ENCODE measurements around the gene LAYN.

The LAYN gene

GRCh38 chr11:111592491-111592890 lies 52.0 kb downstream of the LAYN start:
- no peak for DNase-seq

DNA sequence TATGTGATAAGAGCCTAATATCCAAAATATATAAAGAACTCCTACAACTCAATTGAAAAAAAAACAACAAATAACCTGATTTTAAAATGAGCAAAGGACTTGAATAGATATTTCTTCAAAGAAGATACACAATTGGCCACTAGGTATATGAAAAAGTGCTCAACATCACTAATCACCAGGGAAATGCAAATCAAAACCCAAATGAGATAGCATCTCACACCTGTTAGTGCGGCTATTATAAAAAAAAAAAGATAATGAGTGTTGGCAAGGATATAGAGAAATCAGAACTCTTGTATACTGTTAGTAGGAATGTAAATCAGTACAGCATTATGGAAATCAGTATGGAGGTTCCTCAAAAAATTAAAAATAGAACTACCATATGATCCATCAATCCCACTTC lies 55.8 kb downstream of the LAYN start:
- DNase-seq: no peak

DNA sequence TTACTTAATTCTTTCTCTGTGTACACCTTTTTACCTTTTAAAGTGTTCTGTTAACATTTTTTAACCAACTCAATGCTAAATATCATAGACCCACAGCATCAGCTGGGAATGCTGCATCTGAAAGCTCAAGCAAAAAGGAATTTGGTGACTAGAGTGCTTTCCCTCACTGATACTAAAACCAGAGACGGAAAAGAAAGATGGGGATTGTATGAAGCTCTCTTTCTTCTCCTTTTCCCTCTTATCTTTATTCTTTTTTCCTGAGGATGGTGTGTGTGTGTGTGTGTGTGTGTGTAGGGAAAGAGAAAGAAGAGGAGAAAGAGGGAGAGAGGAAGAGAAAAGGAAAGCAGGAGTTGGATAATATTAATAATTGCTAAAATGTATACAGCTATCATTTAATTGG lies 57.6 kb downstream of the LAYN start:
- DNase-seq: no peak

- peak in 7 of 56 donors; percentile 1 to 28 (median 4) for DNase-seq
Observed at GRCh38 chr11:111598559-111598958, 58.0 kb downstream of the LAYN start.

GRCh38 chr11:111601636-111601978 lies 61.1 kb downstream of the LAYN start:
- DNase-seq: peak in 1 of 56 donors; percentile 43

- peak; percentile 68 to 98 (median 93) for DNase-seq
Observed at GRCh38 chr11:111601979-111602864, 61.7 kb downstream of the LAYN start, which contains the start of gene SIK2. Gene SIK2 (plus strand): TSS chr11:111602449. CDS start chr11:111602564, 115 bp downstream.

- DNase-seq: peak in 40 of 56 donors; percentile 7 to 73 (median 49)
Observed at GRCh38 chr11:111602865-111603610, 62.5 kb downstream of the LAYN start.

- DNase-seq: no peak
Observed at GRCh38 chr11:111603611-111604130, 63.2 kb downstream of the LAYN start.

GRCh38 chr11:111604392-111605009 lies 64.0 kb downstream of the LAYN start:
- peak in 4 of 56 donors; percentile 2 to 79 (median 28) for DNase-seq

DNA sequence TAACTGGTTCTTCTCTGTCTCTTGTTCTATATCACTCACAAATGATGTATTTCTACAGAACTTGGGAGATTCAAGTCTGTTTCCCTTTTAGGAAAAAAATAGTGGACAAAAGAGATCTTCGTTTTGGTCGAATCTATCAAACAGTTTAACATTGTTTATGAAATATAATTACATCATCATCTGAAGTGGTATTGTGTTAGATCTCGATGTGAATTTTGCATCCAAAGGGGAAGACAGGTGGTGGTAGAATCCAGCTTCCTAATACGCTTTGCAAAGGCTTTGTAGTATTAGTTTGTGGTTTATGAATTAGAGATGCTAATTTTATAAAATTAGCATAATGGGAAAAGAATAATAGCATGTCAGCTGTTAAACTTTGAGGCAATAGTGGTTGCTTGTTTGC lies 65.2 kb downstream of the LAYN start:
- DNase-seq: peak in 1 of 56 donors; percentile 4

GRCh38 chr11:111606986-111607385 lies 66.5 kb downstream of the LAYN start:
- DNase-seq: no peak

DNA sequence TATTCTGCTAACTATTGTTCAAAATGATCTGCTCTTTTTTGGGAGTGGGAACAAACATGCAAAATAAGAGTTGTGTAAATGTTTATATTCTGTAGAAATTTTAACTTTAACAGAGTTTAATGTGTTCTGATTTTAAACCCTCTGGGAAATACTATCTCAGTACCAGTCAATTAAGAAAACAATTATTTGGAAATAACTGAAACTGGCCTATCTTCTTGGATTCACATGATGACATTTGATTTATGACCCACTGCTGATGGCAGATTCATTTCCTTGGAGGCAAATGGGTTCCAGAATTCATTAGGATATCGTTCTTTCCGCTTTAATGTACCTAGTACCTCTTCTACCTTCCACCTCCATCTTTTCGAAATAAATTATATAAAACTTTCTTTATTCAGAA lies 67.2 kb downstream of the LAYN start:
- no peak for DNase-seq
